SU-DHL-6 (cell line): ENCODE results near the gene TRPV4.

ENCODE experiments used
- CTCF ChIP-seq: fragments of 200-600 bp; sonication (generic); IDR thresholded peaks from one replicate; pipeline ENCODE4 v1.5.1; 2017; ENCODE audit warnings: antibody characterized with exemption, mild to moderate bottlenecking, low read length, moderate library complexity; ENCODE audit not compliant: insufficient read depth, poor library complexity, severe bottlenecking
- EZH2phosphoT487 ChIP-seq: fragments of 200-600 bp; sonication (generic), shearing (Covaris generic); conservative IDR thresholded peaks from 2 replicates; pipeline ENCODE4 v1.6.1; 2018; ENCODE audit warnings: mild to moderate bottlenecking, antibody characterized with exemption, low read length, moderate library complexity, mixed read lengths

GRCh38 chr12:109816870-109817269 lies 16.3 kb downstream of the TRPV4 start:
- no peak for TF ChIP-seq CTCF
- TF ChIP-seq EZH2phosphoT487, result no peak
